AG08396 (cell line): Measurements from ENCODE around the gene KRTAP4-12.
"Not testable (repeated sequence)": the region's sequence is repeated elsewhere in the genome, so short reads cannot be mapped to it uniquely, and the experiment has no call there.

Source experiments
- DNase-seq: peaks from one replicate; pipeline ENCODE4 v3.0.0; 2012; ENCODE audit warnings: low spot score, mixed read lengths

Gene KRTAP4-12

GRCh38 chr17:41123991-41124371, at the start of gene KRTAP4-12:
Gene KRTAP4-12 (minus strand): TSS chr17:41124182. CDS start chr17:41124122, 60 bp downstream.
- not testable (repeated sequence) for DNase-seq

GRCh38 chr17:41171886-41172285, 47.9 kb upstream of the KRTAP4-12 start:
- no peak for DNase-seq

- DNase-seq, result no peak
Observed at GRCh38 chr17:41168121-41168520, 44.1 kb upstream of the KRTAP4-12 start, which contains the start of gene KRTAP4-3. Gene KRTAP4-3 (minus strand): TSS chr17:41168221. CDS start chr17:41168172, 49 bp downstream.

GRCh38 chr17:41167561-41167960, 43.6 kb upstream of the KRTAP4-12 start:
- no peak for DNase-seq

GRCh38 chr17:41163828-41164227, 39.8 kb upstream of the KRTAP4-12 start:
- DNase-seq, result no peak

- DNase-seq, result no peak
Observed at GRCh38 chr17:41160648-41161047, 36.7 kb upstream of the KRTAP4-12 start, which contains the start of gene KRTAP4-4. Gene KRTAP4-4 (minus strand): TSS chr17:41160748. CDS start chr17:41160691, 57 bp downstream.

- DNase-seq, result not testable (repeated sequence)
Observed at GRCh38 chr17:41160190-41160589, 36.2 kb upstream of the KRTAP4-12 start.

GRCh38 chr17:41153856-41154255, 29.9 kb upstream of the KRTAP4-12 start:
- no peak for DNase-seq

GRCh38 chr17:41151525-41151924, 27.5 kb upstream of the KRTAP4-12 start:
- DNase-seq, result no peak

GRCh38 chr17:41150026-41150425, 26.0 kb upstream of the KRTAP4-12 start:
- DNase-seq, result no peak

- no peak for DNase-seq
Observed at GRCh38 chr17:41149652-41149985, 25.6 kb upstream of the KRTAP4-12 start, which contains the start of gene KRTAP4-5. Gene KRTAP4-5 (minus strand): TSS chr17:41149825. CDS start chr17:41149767, 58 bp downstream.

- not testable (repeated sequence) for DNase-seq
Observed at GRCh38 chr17:41148971-41149651, 25.1 kb upstream of the KRTAP4-12 start.

GRCh38 chr17:41147531-41148204, 23.7 kb upstream of the KRTAP4-12 start:
- no peak for DNase-seq

GRCh38 chr17:41145261-41145660, 21.3 kb upstream of the KRTAP4-12 start:
- no peak for DNase-seq

- DNase-seq, result no peak
Observed at GRCh38 chr17:41144846-41145245, 20.9 kb upstream of the KRTAP4-12 start.

- no peak for DNase-seq
Observed at GRCh38 chr17:41141361-41141760, 17.4 kb upstream of the KRTAP4-12 start.

GRCh38 chr17:41140360-41141131, 16.6 kb upstream of the KRTAP4-12 start, which contains the start of gene KRTAP4-6:
Gene KRTAP4-6 (minus strand): TSS chr17:41140544. CDS start chr17:41140487, 57 bp downstream.
- DNase-seq, result peak; percentile 49

GRCh38 chr17:41139865-41140264, 15.9 kb upstream of the KRTAP4-12 start:
- DNase-seq, result not testable (repeated sequence)

GRCh38 chr17:41133880-41134735, 10.1 kb upstream of the KRTAP4-12 start:
- peak; percentile 14 for DNase-seq

- peak; percentile 12 for DNase-seq
Observed at GRCh38 chr17:41131979-41132378, 8.0 kb upstream of the KRTAP4-12 start.

- DNase-seq, result no peak
Observed at GRCh38 chr17:41127371-41127770, 3.4 kb upstream of the KRTAP4-12 start.
